ENCODE results near the gene MTHFD1L. TPM values are rescaled to one million over a fixed set of nuclear protein-coding genes. Genes with fewer than 3 reads are reported as not detected.

Gene MTHFD1L
- total RNA-seq, 2 donors from 2014 or later: 3.1 to 18.7 TPM

- no peak for DNase-seq (ENCODE audit: low spot score)
- Histone ChIP-seq H3K27ac (peak overlapping the region in 1 of 2 donors; percentile 38), H3K4me1 (replicated peaks) (no peaks in the 10 kb centered on the region), H3K27me3 (replicated peaks; ENCODE audit: insufficient read depth) (no peaks in the 10 kb centered on the region), H3K4me3 (no peak overlapping the region), H3K9me3 (no peaks in the 10 kb centered on the region), H3K36me3 (no peaks in the 10 kb centered on the region)
- intact Hi-C loops (cut with DNase I): no loop called here
- TF ChIP-seq CTCF (IDR thresholded peaks at IDR 0.05) (no peak), POLR2AphosphoS5 (IDR thresholded peaks at IDR 0.05) (no peak), POLR2A (IDR thresholded peaks at IDR 0.05) (no peak)
- WGBS: 81% methylated on average over 3 of the region's 3 CpGs
Measured at GRCh38 chr6:150883521-150883920, 18.0 kb downstream of the MTHFD1L start.

GRCh38 chr6:150886155-150886554 lies 20.7 kb downstream of the MTHFD1L start:
- Histone ChIP-seq H3K9me3 (no peaks in the 10 kb centered on the region), H3K4me3 (no peak overlapping the region), H3K4me1 (replicated peaks) (no peaks in the 10 kb centered on the region), H3K27ac (no peak overlapping the region), H3K27me3 (replicated peaks; ENCODE audit: insufficient read depth) (no peaks in the 10 kb centered on the region), H3K36me3 (no peaks in the 10 kb centered on the region)
- TF ChIP-seq POLR2A (IDR thresholded peaks at IDR 0.05) (no peak), POLR2AphosphoS5 (IDR thresholded peaks at IDR 0.05) (no peak), CTCF (IDR thresholded peaks at IDR 0.05) (no peak)
- intact Hi-C loops (cut with DNase I): no loop called here
- no peak for DNase-seq (ENCODE audit: low spot score)
- WGBS: 94% methylated on average over 7 of the region's 7 CpGs

GRCh38 chr6:150887978-150888563 lies 22.6 kb downstream of the MTHFD1L start:
- no peak for DNase-seq (ENCODE audit: low spot score)
- Histone ChIP-seq H3K27me3 (replicated peaks; ENCODE audit: insufficient read depth) (no peaks in the 10 kb centered on the region), H3K36me3 (no peaks in the 10 kb centered on the region), H3K4me3 (no peak overlapping the region), H3K9me3 (no peaks in the 10 kb centered on the region), H3K4me1 (replicated peaks) (no peaks in the 10 kb centered on the region), H3K27ac (no peak overlapping the region)
- WGBS: 75% methylated on average over 3 of the region's 3 CpGs
- intact Hi-C loops (cut with DNase I): no loop called here
- no peak for TF ChIP-seq POLR2AphosphoS5 (IDR thresholded peaks at IDR 0.05)
- no peak for TF ChIP-seq CTCF (IDR thresholded peaks at IDR 0.05)
- no peak for TF ChIP-seq POLR2A (IDR thresholded peaks at IDR 0.05)

- Histone ChIP-seq H3K27ac (no peak overlapping the region), H3K9me3 (no peaks in the 10 kb centered on the region), H3K4me3 (no peak overlapping the region), H3K4me1 (replicated peaks) (no peaks in the 10 kb centered on the region), H3K36me3 (no peaks in the 10 kb centered on the region), H3K27me3 (replicated peaks; ENCODE audit: insufficient read depth) (no peaks in the 10 kb centered on the region)
- no peak for DNase-seq (ENCODE audit: low spot score)
- 90% methylated on average over 13 of the region's 13 CpGs for WGBS
- TF ChIP-seq POLR2A (IDR thresholded peaks at IDR 0.05): no peak
- intact Hi-C loops (cut with DNase I): loop anchor here (5.0 kb wide), 1 partner anchor 117 kb away; no protein-coding TSS in a partner anchor
Measured at GRCh38 chr6:150890346-150890745, 24.8 kb downstream of the MTHFD1L start.

- peak; percentile 62 for DNase-seq (ENCODE audit: low spot score)
- intact Hi-C loops (cut with DNase I): loop anchor here (2.0 to 5.0 kb wide), 2 partner anchors 115 to 443 kb away; no protein-coding TSS in a partner anchor
- TF ChIP-seq POLR2AphosphoS5 (IDR thresholded peaks at IDR 0.05): no peak
- TF ChIP-seq CTCF (IDR thresholded peaks at IDR 0.05): peak; percentile 61 to 83 (median 81)
- 14% methylated on average over 7 of the region's 7 CpGs for WGBS
- Histone ChIP-seq H3K27me3 (replicated peaks; ENCODE audit: insufficient read depth) (no peaks in the 10 kb centered on the region), H3K36me3 (no peaks in the 10 kb centered on the region), H3K4me3 (no peak overlapping the region), H3K9me3 (no peaks in the 10 kb centered on the region), H3K4me1 (replicated peaks) (no peaks in the 10 kb centered on the region), H3K27ac (no peak overlapping the region)
Measured at GRCh38 chr6:150891888-150892485, 26.5 kb downstream of the MTHFD1L start.
